HG02759 (cell line): ENCODE data around the gene PNMA5.
"Not testable (repeated sequence)": the region's sequence is repeated elsewhere in the genome, so short reads cannot be mapped to it uniquely, and the experiment has no call there.

Experiments
- ATAC-seq: cut with Tn5 transposase; IDR thresholded peaks from one replicate; pipeline ENCODE4 v1.9.1; 2021; ENCODE audit warnings: mild to moderate bottlenecking, moderate library complexity; ENCODE audit not compliant: unreplicated experiment

PNMA5 gene

GRCh38 chrX:152993933-152994332 lies at the start of gene PNMA5:
Gene PNMA5, minus strand, starts transcription at chrX:152994116. Its CDS starts 2,518 bp downstream, at chrX:152991598.
- no peak for ATAC-seq

- peak; percentile 86 for ATAC-seq
Observed at GRCh38 chrX:153032397-153033118, 38.6 kb upstream of the PNMA5 start.

GRCh38 chrX:153030801-153031200 lies 36.9 kb upstream of the PNMA5 start:
- ATAC-seq, result no peak

- ATAC-seq, result no peak
Observed at GRCh38 chrX:153029875-153030274, 36.0 kb upstream of the PNMA5 start.

- ATAC-seq, result no peak
Observed at GRCh38 chrX:153029162-153029561, 35.2 kb upstream of the PNMA5 start.

- not testable (repeated sequence) for ATAC-seq
Observed at GRCh38 chrX:153028487-153028886, 34.6 kb upstream of the PNMA5 start.

GRCh38 chrX:153026501-153026900 lies 32.6 kb upstream of the PNMA5 start:
- not testable (repeated sequence) for ATAC-seq

GRCh38 chrX:153019166-153019565 lies 25.2 kb upstream of the PNMA5 start:
- no peak for ATAC-seq

GRCh38 chrX:153017174-153017573 lies 23.3 kb upstream of the PNMA5 start:
- not testable (repeated sequence) for ATAC-seq

- ATAC-seq, result no peak
Observed at GRCh38 chrX:153004780-153005179, 10.9 kb upstream of the PNMA5 start.

- ATAC-seq, result no peak
Observed at GRCh38 chrX:153003981-153004380, 10.1 kb upstream of the PNMA5 start.

- not testable (repeated sequence) for ATAC-seq
Observed at GRCh38 chrX:153002182-153002581, 8.3 kb upstream of the PNMA5 start.

GRCh38 chrX:152997337-152997736 lies 3.4 kb upstream of the PNMA5 start:
- no peak for ATAC-seq

GRCh38 chrX:152992115-152992514 lies 1.8 kb downstream of the PNMA5 start:
- no peak for ATAC-seq

GRCh38 chrX:152991123-152991522 lies 2.8 kb downstream of the PNMA5 start:
- no peak for ATAC-seq

- no peak for ATAC-seq
Observed at GRCh38 chrX:152989292-152989658, 4.6 kb downstream of the PNMA5 start.

GRCh38 chrX:152988536-152989291 lies 5.2 kb downstream of the PNMA5 start:
- ATAC-seq, result no peak

GRCh38 chrX:152987801-152988200 lies 6.1 kb downstream of the PNMA5 start:
- ATAC-seq, result no peak

GRCh38 chrX:152987156-152987555 lies 6.8 kb downstream of the PNMA5 start:
- not testable (repeated sequence) for ATAC-seq

- not testable (repeated sequence) for ATAC-seq
Observed at GRCh38 chrX:152985383-152985782, 8.5 kb downstream of the PNMA5 start.

- no peak for ATAC-seq
Observed at GRCh38 chrX:152968193-152968592, 25.7 kb downstream of the PNMA5 start.

GRCh38 chrX:152960115-152960514 lies 33.8 kb downstream of the PNMA5 start:
- ATAC-seq, result no peak
